ENCODE data around the gene CSNK2B.
A peak's percentile ranks its signal among the peaks of the same experiment; 100 is the strongest.

The CSNK2B gene

DNA sequence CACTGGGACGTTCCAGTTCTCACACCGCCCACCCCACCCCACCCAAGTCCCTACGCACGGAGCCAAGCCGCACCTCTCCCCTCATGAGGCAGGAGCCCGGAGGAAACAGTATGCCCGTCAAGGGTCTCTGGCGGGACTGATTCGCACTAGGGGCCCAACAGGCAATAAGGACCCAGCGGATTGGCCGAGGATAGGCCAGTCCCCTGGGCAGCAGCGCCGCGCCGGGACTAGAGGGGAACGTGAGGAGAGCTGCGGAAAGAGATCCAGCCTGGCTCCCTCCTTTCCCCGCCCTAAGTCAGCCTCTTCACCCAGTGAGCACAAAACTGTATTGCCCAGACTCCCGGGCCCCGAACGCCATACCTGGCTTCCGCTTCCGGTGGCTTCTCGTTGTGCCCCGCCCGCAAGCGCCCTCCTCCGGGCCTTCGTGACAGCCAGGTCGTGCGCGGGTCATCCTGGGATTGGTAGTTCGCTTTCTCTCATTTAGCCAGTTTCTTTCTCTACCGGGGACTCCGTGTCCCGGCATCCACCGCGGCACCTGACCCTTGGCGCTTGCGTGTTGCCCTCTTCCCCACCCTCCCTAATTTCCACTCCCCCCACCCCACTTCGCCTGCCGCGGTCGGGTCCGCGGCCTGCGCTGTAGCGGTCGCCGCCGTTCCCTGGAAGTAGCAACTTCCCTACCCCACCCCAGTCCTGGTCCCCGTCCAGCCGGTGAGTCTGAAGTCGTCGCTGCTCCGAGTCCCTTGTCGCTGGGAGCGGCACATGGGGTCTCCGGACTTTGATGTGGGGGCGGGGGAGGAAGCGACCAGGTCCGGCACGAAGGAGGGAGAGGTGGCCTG is at the start of gene CSNK2B (continued):
- TF ChIP-seq, protein P1, sequence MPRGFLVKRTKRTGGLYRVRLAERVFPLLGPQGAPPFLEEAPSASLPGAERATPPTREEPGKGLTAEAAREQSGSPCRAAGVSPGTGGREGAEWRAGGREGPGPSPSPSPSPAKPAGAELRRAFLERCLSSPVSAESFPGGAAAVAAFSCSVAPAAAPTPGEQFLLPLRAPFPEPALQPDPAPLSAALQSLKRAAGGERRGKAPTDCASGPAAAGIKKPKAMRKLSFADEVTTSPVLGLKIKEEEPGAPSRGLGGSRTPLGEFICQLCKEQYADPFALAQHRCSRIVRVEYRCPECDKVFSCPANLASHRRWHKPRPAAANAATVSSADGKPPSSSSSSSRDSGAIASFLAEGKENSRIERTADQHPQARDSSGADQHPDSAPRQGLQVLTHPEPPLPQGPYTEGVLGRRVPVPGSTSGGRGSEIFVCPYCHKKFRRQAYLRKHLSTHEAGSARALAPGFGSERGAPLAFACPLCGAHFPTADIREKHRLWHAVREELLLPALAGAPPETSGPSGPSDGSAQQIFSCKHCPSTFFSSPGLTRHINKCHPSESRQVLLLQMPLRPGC (tag by site-specific recombination; IDR thresholded peaks at IDR 0.05): no peak
- TF ChIP-seq, protein P2, sequence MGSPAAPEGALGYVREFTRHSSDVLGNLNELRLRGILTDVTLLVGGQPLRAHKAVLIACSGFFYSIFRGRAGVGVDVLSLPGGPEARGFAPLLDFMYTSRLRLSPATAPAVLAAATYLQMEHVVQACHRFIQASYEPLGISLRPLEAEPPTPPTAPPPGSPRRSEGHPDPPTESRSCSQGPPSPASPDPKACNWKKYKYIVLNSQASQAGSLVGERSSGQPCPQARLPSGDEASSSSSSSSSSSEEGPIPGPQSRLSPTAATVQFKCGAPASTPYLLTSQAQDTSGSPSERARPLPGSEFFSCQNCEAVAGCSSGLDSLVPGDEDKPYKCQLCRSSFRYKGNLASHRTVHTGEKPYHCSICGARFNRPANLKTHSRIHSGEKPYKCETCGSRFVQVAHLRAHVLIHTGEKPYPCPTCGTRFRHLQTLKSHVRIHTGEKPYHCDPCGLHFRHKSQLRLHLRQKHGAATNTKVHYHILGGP (tag by site-specific recombination; IDR thresholded peaks at IDR 0.05): no peak
- TF ChIP-seq OSR2 (tag by site-specific recombination; IDR thresholded peaks at IDR 0.05) (no peak), MEIS1 (CRISPR knock-in tag; IDR thresholded peaks at IDR 0.05; ENCODE audit: borderline replicate concordance) (no peak), ZNF768 (tag by site-specific recombination; IDR thresholded peaks at IDR 0.05) (no peak), KLF9 (tag by site-specific recombination; IDR thresholded peaks at IDR 0.05; ENCODE audit: low read depth) (peak; percentile 68), KLF8 (tag by site-specific recombination; IDR thresholded peaks at IDR 0.05) (peak; percentile 76), TRIM28 (IDR thresholded peaks at IDR 0.05; ENCODE audit: borderline replicate concordance, low read length) (no peak), ZFP37 (tag by site-specific recombination; IDR thresholded peaks at IDR 0.05) (no peak), ZNF664 (tag by site-specific recombination; IDR thresholded peaks at IDR 0.05) (no peak), ZNF837 (tag by site-specific recombination; IDR thresholded peaks at IDR 0.05) (no peak), IKZF3 (tag by site-specific recombination; IDR thresholded peaks at IDR 0.05) (no peak; the same call in 1 of the 2 replicates), ZNF132 (tag by site-specific recombination; IDR thresholded peaks at IDR 0.05; ENCODE audit: borderline replicate concordance) (no peak), ZNF146 (tag by site-specific recombination; IDR thresholded peaks at IDR 0.05) (peak; percentile 27; the same call in 1 of the 2 replicates), ZNF530 (tag by site-specific recombination; IDR thresholded peaks at IDR 0.05; ENCODE audit: low read depth) (no peak), ZNF501 (tag by site-specific recombination; IDR thresholded peaks at IDR 0.05) (0 out of 2 replicates have a peak, but pooled peaks have one; percentile 36), ZNF248 (tag by site-specific recombination; IDR thresholded peaks at IDR 0.05) (no peak), ZNF157 (tag by site-specific recombination; IDR thresholded peaks at IDR 0.05) (no peak), ZNF529 (tag by site-specific recombination; IDR thresholded peaks at IDR 0.05; ENCODE audit: insufficient replicate concordance) (no peak), ZNF239 (tag by site-specific recombination; IDR thresholded peaks at IDR 0.05) (no peak), ZNF24 (tag by site-specific recombination; IDR thresholded peaks at IDR 0.05) (no peak), ZNF114 (tag by site-specific recombination; IDR thresholded peaks at IDR 0.05) (no peak), ZNF274 (IDR thresholded peaks at IDR 0.05; ENCODE audit: low read length) (no peak), ZNF274 (tag by site-specific recombination; IDR thresholded peaks at IDR 0.05; ENCODE audit: borderline replicate concordance) (no peak), SCRT2 (tag by site-specific recombination; IDR thresholded peaks at IDR 0.05) (peak; percentile 6), ZNF777 (tag by site-specific recombination; IDR thresholded peaks at IDR 0.05; ENCODE audit: borderline replicate concordance) (no peak)
- TF ChIP-seq, protein P3, sequence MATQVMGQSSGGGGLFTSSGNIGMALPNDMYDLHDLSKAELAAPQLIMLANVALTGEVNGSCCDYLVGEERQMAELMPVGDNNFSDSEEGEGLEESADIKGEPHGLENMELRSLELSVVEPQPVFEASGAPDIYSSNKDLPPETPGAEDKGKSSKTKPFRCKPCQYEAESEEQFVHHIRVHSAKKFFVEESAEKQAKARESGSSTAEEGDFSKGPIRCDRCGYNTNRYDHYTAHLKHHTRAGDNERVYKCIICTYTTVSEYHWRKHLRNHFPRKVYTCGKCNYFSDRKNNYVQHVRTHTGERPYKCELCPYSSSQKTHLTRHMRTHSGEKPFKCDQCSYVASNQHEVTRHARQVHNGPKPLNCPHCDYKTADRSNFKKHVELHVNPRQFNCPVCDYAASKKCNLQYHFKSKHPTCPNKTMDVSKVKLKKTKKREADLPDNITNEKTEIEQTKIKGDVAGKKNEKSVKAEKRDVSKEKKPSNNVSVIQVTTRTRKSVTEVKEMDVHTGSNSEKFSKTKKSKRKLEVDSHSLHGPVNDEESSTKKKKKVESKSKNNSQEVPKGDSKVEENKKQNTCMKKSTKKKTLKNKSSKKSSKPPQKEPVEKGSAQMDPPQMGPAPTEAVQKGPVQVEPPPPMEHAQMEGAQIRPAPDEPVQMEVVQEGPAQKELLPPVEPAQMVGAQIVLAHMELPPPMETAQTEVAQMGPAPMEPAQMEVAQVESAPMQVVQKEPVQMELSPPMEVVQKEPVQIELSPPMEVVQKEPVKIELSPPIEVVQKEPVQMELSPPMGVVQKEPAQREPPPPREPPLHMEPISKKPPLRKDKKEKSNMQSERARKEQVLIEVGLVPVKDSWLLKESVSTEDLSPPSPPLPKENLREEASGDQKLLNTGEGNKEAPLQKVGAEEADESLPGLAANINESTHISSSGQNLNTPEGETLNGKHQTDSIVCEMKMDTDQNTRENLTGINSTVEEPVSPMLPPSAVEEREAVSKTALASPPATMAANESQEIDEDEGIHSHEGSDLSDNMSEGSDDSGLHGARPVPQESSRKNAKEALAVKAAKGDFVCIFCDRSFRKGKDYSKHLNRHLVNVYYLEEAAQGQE (tag by site-specific recombination; IDR thresholded peaks at IDR 0.05): no peak
- TF ChIP-seq, protein P4, sequence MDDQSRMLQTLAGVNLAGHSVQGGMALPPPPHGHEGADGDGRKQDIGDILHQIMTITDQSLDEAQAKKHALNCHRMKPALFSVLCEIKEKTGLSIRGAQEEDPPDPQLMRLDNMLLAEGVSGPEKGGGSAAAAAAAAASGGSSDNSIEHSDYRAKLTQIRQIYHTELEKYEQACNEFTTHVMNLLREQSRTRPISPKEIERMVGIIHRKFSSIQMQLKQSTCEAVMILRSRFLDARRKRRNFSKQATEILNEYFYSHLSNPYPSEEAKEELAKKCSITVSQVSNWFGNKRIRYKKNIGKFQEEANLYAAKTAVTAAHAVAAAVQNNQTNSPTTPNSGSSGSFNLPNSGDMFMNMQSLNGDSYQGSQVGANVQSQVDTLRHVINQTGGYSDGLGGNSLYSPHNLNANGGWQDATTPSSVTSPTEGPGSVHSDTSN (CRISPR knock-in tag; IDR thresholded peaks at IDR 0.05): no peak
- TF ChIP-seq, protein P5, sequence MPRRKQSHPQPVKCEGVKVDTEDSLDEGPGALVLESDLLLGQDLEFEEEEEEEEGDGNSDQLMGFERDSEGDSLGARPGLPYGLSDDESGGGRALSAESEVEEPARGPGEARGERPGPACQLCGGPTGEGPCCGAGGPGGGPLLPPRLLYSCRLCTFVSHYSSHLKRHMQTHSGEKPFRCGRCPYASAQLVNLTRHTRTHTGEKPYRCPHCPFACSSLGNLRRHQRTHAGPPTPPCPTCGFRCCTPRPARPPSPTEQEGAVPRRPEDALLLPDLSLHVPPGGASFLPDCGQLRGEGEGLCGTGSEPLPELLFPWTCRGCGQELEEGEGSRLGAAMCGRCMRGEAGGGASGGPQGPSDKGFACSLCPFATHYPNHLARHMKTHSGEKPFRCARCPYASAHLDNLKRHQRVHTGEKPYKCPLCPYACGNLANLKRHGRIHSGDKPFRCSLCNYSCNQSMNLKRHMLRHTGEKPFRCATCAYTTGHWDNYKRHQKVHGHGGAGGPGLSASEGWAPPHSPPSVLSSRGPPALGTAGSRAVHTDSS (tag by site-specific recombination; IDR thresholded peaks at IDR 0.05): 0 out of 2 replicates have a peak, but pooled peaks have one; percentile 8
- TF ChIP-seq, protein P6, sequence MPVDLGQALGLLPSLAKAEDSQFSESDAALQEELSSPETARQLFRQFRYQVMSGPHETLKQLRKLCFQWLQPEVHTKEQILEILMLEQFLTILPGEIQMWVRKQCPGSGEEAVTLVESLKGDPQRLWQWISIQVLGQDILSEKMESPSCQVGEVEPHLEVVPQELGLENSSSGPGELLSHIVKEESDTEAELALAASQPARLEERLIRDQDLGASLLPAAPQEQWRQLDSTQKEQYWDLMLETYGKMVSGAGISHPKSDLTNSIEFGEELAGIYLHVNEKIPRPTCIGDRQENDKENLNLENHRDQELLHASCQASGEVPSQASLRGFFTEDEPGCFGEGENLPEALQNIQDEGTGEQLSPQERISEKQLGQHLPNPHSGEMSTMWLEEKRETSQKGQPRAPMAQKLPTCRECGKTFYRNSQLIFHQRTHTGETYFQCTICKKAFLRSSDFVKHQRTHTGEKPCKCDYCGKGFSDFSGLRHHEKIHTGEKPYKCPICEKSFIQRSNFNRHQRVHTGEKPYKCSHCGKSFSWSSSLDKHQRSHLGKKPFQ (tag by site-specific recombination; IDR thresholded peaks at IDR 0.05): no peak
